IPS-NIHi7 (cell line): ENCODE measurements around the gene MYO1F.
A peak's percentile ranks its signal among the peaks of the same experiment; 100 is the strongest.
"Not testable (repeated sequence)": the region's sequence is repeated elsewhere in the genome, so short reads cannot be mapped to it uniquely, and the experiment has no call there.

Source experiments
- DNase-seq: peaks from one replicate; pipeline ENCODE4 v3.0.0; 2012; ENCODE audit warnings: mixed read lengths; ENCODE audit errors: extremely low spot score

MYO1F gene

DNA sequence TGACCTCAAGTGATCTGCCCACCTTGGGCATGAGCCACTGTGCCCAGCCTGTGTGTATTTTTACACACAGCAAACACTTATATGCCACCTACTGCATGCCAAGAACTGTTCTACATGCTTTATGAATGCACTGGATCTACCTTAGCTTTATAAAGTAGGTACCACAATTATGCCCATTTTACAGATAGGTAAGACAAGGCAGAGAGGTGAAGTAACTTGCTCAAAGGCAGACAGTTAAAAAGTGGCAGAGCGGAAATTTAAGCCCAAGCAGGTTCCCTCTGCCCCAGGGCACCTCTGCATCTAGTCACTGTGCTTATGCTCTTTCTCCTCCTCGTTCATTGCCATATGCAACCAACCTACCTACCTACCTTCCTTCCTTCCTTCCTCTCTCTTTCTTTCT is 22.8 kb upstream of the MYO1F start:
- DNase-seq, result no peak

DNA sequence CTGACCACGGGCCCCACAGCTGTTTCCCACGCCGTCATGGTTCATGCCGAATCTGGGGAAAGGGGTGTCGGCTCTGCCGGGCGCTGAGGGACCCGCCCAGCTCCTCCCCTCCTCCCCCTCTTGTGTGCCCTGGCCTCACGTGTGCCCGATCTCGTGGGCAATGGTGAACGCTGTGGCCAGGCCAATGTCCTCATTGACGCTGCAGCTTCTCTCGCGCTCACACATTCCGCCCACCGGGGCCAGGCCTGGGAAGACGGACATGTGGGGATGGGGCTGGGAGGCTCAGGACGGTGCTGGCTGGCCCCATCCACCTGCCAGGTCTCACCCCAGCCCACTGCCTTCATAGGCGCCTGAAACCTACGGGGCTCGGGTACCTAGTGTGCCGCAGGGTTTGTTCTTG is 18.9 kb upstream of the MYO1F start:
- DNase-seq, result no peak

DNA sequence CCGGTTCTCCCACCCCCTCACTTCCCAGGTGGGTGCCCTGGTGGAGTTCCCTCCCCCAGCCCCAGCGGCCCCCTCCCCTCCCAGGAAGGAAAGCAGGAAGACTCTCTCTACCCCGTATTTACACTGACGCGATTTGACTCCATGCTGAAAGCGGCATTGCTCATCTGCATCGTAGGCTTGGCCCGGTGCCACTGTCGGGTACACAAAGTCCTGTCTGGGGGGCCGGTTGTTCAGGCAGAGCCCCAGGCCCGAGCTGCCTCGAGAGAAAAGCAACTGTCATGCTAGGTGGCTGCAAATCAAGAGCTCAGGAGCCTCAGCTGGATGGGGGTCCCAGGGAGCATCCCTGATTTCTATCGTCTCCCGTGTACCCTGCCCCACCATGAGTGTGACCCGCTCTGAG is 18.4 kb upstream of the MYO1F start:
- DNase-seq, result no peak

DNA sequence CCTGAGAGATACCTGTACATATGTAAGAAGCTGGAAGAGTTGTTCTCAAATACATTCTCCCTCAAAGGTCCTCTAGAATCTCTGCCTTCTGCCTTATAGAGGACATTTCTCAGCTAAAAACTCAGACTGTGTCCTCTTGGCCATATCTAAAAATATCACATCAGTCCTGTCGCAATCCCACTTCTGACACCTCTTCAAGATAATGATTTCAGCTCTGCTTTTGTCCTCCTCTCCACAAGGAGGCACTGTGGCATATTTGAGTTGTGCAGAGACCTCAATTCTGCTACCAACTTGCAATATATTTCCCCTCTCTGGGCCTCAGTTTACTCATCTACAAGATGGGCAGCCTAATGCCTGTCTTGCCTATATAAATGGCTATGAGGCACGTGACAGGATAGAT is 16.7 kb upstream of the MYO1F start:
- no peak for DNase-seq

DNA sequence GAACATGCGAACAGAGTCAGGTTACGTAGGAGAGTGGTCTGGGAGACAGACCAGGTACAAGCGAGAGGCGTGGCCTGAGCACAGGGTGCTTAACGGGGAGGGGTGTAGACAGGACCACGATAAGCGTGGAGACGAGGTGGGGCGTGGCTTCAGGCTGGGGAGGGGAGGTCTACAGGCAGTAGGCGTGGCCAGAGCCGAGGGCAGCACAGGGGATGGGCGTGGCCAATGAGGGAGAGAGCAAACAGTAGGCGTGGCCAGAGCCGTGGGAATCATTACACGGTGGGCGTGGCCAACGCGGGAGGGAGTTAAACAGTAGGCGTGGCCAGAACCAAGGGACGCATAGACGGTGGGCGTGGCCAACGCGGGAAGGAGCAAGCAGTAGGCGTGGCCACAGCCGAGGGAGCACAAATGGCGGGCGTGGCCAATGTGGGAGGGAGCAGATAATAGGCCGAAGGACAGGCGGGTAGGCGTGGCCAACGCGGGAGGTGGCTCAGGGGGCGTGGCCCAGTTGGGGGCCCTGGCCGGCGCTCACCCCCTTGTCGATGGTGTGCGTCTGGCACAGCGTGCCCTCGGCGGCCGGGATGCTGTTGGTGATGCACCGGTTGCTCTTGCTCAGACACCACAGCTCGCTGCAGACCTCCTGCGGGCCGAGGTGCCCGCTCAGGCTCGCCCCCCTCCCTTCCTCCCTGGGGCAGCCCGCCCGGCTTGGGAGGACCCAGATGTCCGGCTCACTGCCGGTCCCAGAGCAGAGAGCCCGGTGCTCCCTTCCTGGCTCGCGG is 15.2 kb upstream of the MYO1F start:
- peak; percentile 97 for DNase-seq

DNA sequence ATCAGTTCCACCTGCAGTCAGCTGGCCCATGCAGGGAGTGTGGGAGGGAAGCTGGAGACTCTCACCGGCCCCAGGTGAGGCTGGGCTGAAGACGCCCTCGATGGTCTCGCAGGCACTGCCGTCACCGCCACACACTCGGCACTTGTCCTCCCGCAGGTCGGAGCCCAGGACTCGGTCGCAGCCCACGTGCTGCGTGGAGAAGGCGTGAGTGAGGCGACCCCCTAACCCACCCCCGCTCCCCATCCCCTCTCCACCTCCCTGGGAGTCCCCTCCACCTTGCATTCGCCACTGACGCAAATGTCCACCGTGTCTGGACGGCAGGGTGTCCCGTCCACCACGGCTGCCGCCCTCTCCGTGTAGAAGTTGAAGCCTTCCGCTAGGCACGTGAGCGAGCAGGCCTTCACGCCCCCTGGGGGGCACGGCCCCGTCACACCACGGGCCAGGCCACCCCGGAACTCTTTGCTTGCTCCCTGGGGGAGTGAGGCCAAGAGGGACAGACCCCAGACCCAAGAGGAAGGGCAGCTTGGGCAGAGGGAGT is 12.0 kb upstream of the MYO1F start:
- no peak for DNase-seq

DNA sequence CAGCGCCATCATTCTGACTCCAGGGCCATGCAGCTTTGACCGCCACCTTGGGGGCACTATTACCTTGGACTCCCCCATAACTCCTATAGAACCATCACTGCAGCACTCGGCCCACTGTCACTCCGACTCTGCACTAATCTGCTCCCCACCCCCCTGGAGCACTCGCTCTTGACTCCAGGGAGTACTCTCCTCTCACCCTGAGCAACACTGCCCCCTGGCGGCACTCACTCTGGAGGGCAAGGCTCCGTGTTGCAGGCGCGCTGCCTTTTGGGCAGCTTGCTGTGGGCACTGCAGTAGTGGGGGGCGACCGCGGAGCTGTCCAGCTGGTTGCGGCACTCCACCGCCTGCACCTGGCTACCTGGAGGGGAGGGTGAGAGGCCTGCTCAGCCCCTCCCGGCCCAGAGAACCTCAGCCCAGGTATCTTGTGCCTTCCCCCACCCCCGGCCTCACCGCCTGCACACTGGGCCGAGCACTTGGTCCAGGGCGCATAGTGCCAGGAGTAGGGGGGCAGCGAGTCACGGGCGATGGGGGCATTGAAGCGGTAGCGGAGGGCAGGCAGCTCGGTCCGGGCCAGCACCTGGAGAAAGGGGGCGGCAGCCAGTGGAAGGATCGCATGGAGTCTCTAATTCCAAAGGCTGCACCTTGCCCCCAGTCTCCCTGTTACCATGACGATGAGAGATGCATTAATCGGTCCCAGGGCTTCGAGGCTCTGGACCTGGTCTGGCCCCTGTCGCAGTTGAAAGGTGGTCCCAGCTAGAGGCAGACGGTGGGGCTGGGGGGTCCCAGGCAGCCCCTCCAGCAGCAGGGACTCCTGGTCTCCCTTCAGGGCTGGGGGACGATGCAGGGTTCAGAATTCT is 8.9 kb upstream of the MYO1F start:
- peak; percentile 80 for DNase-seq

DNA sequence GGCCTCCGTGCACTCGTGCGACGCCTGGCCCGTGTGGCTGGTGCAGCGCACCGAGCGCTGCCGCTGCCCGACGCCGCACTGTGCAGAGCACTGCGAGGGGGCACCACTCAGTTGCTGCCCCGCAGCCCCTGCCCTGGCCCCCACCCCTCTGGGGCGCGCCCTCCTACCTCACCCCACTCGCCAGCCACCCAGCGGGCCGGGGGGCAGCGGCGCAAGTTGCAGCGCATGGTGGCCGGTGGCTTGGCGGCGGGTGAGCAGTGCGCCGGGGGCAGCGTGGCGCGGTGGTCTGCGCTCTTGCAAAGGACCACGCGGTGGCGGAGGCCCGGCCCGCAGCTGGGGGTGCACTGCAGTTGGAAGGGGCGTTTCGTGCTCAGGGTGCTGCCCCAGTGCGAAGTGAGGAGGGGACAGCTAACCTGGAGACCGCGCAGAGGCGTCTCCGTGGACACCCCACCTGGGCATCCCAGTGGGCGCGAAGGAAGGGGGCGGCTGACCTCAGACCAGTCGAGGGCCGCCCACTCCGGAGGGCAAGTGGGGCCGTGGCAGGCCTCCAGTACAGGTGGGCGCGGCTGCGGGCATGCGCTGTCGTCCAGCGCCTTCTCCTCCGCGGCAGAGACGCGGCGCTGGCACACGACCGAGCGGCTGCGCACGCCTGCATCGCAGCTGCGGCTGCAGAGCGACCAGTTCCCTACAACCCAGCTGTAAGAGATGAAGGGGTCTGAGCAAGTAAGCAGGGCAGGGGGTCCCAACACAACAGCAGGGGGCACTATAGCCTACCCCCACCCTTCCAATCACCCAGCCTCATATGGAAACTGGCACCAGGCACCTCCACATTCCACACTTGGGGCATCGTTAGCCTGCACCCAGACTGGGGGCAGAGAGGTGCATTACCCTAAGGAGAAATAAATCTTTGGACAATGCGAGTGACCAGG is 8.0 kb upstream of the MYO1F start:
- DNase-seq, result no peak

DNA sequence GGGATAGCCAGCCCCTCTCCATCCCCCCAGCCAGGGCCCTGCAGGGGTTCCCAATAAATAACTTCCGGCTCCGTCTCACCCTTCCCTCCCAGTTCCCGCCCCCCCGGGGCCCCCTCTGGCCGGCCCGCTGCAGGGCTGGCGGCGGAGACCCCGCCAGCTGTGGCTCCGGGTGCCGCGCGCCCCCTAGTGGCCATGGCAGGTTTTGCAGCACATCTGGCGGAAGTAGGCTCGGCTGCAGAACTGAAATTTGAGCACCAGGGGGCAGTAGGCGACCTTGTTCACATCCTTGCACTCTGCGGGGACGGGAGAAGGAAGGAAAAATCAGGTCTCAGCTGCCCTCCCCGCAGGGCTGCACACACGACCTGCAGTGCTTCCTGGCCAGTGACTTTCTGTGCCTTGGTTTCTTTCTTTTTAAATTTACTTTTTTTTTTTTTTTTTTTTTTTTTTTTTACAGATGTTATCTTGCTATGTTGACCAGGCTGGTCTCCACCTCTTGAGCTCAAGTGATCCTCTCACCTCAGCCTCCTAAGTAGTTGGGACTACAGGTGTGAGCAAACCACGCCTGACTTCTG is 3.6 kb upstream of the MYO1F start:
- peak; percentile 76 for DNase-seq

DNA sequence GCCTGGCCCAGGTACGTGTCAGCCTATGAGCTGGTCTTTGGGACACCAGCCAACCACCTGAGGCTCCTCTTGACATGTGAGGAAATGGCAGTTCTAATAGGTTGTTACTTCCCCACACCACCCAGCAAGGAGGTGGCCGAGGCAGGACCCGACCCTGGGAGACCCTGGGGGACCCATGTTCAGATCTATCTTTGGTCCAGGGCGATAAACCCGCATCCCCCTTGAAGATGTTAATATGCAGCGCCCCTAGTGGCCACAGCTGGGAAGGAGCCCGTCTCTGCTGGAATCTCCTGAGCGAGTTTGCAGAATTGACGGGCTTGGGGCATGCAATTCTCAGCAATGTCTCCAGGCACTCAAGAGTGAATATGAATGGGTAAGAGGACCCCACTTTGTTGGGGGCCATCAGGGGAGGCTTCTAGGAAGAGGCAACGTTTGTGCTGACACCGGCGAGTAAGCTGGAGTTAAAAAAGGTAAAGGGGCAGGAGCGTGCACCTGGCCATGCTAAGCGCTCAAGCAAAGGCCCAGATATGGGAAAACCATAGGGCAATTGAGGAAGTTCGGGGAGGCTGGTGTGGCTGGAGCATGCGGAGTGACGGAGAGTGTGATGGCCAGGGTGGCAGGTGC is 1.5 kb upstream of the MYO1F start:
- peak; percentile 80 for DNase-seq

DNA sequence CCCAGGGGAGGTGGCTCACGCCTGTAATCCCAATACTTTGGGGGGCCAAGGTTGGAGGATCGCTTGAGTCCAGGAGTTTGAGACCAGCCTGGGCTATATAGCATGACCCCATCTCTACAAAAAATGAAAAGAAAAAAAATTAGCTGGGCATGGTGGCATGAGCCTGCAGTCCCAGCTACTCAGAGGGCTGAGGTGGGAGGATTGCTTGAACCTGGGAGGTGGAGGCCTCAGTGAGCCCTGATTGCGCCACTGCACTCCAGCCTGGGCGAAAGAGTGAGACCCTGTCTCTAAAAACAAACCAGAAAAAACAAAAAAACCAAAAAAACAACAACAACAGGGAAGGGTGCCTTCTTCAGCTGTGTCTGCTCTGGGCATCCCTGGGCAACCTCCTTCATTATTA is 499 bp upstream of the MYO1F start:
- DNase-seq, result no peak

DNA sequence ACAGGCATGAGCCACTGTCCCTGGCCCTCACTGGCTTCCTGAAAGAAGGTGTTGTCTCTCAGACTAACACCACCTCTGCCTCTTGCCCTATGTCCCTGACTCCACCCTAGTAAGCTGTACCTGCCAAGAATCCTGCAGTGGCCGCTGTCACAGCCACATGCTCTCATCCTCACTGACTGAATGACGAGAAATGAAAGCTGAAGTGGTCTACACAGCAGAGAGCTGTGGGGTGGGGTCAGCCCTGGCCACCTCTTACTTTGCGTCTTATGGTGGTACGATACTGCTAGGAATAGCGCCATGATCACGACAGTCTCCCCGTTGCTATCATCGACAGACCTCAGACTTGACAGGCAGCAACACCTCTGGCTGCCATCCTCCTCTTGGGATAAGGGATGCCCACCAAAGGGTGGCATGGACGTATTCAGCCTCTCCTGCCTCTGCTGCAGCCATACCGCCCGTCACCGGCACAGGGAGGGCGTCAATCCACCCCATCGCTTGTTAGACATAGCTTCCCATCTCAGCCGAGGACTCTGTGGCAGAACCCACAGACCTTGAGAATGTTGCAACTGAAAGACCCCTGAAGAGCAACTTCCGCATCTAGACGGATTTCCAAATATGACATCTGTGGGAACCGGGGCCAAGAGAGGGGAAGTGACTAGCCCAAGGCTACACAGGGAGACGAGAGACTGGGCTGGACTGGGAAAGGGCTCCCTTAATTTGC is 809 bp downstream of the MYO1F start:
- no peak for DNase-seq

DNA sequence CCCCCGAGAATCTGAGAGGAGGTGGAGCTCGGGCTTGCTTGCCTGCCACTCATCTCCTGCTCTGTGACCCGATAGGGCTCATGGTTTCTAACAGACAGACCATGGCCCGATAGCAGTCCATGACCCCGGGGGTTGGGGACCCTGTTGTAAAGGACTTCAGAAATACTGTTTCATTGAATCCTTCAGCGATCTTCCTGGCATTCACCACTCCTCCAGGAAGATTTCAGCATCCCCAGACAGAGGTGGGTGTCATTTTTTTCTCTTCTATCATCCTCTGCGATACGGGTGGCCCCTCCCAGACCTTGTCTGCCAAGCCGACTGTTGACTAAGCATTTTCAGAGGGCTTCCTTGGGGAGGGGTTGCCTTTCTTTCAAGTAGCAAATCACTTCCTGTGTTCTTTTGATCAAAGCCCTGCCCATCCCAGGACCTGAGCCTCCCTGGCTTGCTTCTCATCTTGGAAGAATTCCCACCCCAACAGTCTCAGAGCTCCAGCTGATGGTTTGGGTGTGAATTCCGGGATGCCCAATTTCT is 1.7 kb downstream of the MYO1F start:
- peak; percentile 62 for DNase-seq

DNA sequence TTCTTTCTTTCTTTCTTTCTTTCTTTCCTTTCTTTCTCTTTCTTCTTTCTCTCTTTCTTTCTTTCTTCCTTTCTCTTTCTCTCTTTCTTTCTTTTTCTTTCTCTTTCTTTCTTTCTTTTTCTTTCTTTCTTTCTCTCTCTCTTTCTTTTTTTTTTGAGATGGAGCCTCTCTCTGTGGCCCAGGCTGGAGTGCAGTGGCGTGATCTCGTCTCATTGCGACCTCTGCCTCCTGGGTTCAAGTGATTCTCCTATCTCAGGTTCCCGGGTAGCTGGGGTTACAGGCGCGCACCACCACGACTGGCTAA is 2.7 kb downstream of the MYO1F start:
- not testable (repeated sequence) for DNase-seq

DNA sequence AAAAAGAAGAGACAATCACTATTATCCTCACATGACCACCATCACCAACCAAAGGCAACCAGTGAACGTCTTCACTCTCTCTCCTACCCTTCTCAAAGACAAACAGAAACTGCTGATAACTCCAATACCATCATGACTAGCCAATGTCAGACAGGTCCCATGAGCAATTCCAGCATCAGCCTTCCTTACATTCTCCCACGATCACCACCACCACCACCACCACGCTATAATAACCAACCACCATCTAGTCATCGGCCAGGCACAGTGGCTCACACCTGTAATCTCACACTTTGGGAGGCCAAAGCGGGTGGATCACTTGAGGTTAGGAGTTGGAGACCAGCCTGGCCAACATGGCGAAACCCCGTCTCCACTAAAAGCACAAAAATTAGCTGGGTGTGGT is 3.9 kb downstream of the MYO1F start:
- no peak for DNase-seq

DNA sequence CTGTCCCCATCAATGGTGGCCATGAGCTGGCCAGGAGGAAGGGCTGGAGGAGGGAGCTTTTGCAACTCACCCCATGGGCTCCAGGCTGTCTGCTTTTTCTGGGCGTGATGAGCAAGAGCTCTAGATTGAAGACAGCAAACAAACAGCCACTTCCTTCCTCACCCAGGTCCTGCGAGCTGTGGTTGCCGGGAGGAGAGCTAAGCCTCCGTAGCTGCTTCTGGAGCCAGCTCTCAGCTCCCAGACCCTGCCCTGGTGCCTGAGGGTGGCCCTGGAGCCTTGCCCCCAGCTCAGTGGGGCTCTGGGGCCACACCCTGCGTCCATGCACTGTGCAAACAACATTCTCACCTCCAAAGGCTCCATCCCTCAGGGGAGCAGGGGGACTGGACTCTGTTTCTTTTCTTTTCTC is 6.2 kb downstream of the MYO1F start:
- DNase-seq, result no peak

DNA sequence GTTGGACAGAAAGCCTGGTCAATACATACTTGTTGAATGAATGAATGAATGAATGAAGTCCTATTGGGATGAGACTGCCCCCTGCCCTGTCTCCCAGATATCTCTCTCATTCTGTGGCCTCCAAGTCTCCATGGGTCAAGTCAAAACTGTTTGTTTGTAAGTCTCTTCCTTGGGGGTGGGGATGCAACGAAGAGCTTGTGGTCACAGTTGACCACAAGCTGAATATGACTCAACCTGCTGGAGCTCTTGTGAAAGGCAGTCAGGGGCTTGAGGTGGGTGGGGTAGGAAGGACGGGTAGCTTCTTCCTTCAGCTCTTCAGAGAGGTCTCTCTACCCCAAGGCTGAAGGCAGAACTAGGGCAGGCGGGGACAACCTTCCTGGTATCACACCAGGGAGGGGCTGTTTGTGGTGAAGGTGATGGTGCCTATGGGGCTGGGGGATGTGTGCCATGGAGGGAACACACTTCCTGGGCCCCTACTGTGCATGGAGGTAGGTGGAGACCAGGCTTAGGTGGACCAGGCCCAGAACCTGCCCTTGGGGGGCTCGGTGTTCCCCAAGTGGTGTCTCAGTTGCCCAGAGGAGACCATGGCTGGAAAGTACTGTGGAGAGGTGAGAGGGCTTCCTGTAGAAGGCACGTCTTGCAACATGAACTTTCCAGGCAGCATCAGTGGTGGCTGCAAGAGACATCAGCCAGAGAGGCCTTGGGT is 8.0 kb downstream of the MYO1F start:
- no peak for DNase-seq

DNA sequence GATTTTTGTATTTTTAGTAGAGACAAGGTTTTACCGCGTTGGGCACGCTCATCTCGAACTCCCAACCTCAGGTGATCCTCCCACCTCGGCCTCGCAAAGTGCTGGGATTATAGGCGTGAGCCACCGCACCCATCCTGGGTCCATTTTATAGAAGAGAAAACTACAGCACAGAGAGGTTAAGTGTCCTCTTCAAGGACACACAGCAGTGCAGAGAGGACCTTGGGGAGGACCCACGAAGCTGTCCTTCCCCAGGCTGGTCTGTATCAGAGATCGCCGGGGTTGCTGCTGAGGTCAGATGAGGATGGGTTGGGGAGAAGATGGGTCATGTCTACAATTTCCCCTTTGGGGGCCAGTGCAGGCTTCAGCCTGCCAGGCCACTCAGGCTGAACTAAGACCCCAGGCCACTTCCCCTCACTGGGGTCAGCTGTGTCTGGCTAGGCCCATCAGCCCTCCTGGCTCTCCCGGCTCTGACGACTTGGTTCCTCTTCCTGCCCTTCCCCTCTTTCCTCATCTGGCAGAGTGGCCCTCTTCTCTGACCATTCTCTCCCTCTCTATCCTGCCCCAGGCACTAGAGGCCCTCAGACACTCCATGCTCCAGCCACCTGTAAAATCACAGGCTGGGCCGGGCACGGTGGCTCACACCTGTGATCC is 9.6 kb downstream of the MYO1F start:
- no peak for DNase-seq

DNA sequence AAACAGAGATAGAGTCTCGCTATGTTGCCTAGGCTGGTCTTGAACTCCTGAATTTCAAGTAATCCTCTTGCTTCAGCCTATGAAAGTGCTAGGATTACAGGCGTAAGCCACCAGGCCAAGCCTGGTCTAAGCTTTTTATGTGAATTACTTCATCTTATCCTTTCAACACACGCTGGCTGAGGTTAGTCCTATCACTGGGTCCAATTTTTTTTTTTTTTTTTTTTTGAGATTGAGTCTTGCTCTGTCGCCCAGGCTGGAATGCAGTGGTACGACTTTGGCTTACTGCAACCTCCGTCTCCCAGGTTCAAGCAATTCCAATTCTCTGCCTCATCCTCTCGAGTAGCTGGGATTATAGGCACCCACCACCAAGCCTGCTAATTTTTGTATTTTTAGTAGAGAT is 10.4 kb downstream of the MYO1F start:
- DNase-seq, result no peak
